HG03469 (cell line): Measurements from ENCODE around the gene TFDP3.

Source experiments
- ATAC-seq: cut with Tn5 transposase; IDR thresholded peaks from one replicate; pipeline ENCODE4 v1.9.1; 2021; ENCODE audit warnings: mild to moderate bottlenecking, moderate library complexity, moderate number of reproducible peaks; ENCODE audit not compliant: unreplicated experiment

TFDP3 gene

DNA sequence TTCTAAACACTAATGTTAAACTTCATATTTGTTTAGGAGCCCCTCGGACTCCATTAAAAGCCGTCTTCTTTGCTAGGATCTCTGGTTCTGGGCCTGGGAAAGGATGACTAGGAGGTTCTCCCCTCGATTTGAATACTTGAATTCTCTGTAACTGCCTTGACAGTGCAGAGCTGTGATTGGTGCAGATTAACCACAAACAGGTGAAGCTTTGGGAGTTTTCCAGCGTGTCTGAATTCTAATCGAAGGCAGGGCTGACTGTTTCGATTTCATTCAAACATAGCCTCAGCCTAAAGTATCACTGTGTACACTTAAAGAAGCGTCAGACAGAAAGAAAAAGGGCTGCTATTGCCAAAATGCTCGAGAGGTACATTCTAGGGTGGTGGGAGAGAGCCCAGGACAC, 29.0 kb downstream of the TFDP3 start:
- no peak for ATAC-seq

GRCh38 chrX:133188631-133189030, 29.5 kb downstream of the TFDP3 start:
- no peak for ATAC-seq

DNA sequence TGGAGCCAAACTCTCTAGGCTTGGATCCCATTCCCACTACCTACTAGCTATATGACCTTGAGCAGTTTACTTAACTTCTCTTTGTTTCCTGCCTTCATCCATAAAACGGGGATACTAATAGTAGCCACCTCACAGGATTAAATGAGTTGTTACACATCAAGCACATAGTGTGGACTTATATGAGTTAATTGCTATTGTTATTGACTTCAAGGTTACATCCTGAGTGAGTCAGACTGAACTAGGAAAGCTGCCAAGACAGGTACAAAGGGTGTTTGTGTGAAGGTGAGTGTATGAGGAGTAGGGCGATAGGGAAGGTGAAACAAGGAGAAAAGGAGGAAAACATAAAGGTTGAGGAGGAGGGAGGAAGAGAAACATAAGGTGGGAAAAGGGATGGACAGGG, 32.2 kb downstream of the TFDP3 start:
- ATAC-seq, result no peak

DNA sequence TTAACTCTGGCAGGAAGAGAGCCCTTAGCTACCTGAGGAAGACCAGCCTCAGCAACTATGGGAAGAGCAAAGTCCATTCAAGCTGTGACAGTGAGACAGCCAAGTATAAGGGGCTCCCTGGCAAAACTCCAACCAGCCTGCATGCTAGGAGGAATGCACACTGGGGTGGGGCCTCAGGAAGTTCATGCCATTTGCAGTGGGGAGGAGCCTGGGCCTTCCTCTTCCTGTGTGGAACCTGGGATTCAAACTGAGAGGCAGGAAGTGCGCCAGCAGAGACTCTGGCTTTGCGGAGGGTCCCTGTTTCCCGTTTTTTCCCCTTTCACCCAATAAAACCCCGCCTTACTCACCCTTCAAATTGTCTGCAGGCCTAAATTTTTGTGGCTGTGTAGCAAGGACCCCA, 33.0 kb downstream of the TFDP3 start:
- no peak for ATAC-seq

DNA sequence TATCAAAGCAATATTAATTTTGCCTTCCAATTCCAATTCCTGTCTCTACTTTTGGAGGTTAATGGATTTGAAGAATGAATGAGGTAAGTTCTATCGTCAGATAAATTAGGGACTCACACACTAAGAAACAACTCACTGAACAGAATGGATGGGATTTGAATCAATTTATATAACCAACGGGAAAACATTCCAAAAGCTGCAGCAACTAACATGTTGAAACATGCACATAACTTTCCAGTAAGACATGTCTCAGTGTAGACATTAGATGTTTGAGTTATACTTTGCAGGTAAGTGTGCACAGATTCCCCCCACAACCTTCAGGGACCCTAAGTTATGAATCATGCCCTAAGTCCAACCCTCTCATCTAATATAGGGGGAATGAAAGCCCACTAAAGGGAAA, 34.3 kb downstream of the TFDP3 start:
- no peak for ATAC-seq

- no peak for ATAC-seq
Observed at GRCh38 chrX:133179500-133179899, 38.7 kb downstream of the TFDP3 start.

DNA sequence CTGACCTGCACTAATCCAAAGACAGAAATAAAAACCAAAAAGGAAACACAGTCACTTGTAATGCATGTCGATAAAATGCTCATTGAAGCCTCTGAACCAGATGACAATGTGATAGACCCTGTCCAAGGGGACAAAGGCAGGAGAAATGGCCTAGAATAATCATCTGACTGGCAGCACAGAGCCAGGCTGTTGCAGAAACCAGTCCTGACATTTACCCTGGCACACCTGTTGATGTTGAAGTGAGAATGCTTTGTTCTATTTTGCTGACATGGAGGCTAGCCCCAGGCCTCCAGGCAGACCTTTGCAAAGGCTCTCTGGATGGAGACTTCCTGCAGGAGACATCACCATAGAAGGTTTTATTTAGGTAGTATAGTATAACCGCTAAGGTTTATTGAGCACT, 41.0 kb downstream of the TFDP3 start:
- no peak for ATAC-seq

DNA sequence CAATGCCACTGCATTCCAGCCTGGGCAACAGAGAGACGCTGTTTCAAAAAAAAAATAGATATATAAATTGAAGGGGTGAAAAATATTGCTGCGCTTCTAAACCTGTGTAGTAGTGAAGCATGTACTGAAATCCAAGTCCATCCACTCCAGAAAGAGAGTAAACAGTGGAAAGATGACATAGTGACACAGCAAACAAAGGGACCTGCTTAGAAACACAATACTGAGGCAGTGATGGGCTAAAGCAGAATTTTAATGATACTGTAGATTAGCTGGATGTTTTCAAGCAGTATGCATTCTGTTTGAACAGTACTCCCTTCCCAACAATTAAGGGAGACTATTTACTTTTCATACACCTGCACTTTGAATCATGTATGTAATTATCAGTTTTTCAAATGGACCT, 42.5 kb downstream of the TFDP3 start:
- no peak for ATAC-seq

DNA sequence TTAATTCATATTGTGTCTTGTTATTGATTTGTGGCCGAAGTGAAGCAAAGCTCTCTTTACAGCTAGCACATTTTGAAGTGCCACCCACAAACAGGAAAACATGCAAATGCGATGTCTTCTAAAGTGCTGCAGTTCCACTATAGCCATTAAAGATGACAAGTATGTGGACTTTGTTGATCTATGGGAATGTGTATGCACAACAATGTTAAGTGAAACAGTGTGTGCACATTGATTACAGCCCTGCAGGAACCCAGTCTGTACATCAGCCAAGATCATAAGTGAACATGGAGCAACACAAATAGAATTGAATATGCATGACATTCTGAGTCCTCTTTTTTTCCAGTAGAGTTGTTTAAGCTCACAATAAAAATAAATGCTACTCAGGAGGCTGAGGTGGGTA, 43.0 kb downstream of the TFDP3 start:
- no peak for ATAC-seq

DNA sequence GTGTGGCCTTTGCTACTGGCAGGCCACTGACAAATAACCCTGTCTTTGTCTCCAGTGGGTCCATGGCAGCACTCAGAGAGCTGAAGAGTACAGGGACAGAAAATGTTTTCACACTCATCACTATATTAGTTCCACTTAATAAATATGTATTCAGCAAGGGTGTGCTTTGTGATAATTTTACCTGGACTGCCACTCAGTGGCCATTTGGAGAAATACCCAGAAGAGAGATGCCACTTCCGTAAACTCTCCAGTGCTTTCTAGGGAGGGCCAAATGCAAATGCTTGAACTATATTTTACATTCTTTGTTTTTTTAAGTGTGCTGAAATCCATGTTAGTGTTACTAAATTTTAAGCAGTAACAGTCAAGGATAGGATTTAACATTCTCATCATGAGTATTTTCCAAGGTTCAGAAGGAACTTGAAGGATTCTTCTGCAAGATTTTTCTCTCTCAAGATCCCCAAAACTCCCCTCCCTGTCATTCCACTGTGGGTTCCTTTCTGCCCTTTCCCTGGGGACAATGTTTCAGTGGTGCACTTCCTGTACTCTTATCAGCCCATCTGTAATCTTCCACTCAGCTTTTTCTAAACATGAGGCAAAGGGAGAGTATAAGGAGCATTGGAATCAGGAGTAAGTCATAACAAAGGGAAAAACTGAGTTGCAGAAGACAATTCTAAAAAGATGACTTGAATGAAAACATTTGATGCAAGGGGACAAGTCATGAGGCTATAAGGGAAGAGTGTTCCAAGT, 46.0 kb downstream of the TFDP3 start:
- no peak for ATAC-seq
